Endodermal cell (in vitro differentiated cells): ENCODE measurements around the gene NR2C2AP. TPM values are rescaled to one million over a fixed set of nuclear protein-coding genes. Genes with fewer than 3 reads are reported as not detected.

Experiments
- DNase-seq: peaks from one replicate; pipeline ENCODE4 v3.0.0-alpha.2; 2017
- H3K27ac ChIP-seq: 2 replicates; pipeline ENCODE4 v1.5.1; 2013; ENCODE audit warnings: mild to moderate bottlenecking, low read depth, low read length, moderate library complexity
- H3K27me3 ChIP-seq: 2 replicates; pipeline ENCODE4 v1.6.1; 2013; ENCODE audit warnings: mild to moderate bottlenecking, low read length, moderate library complexity; ENCODE audit not compliant: insufficient read depth, control insufficient read depth, poor library complexity, severe bottlenecking
- H3K36me3 ChIP-seq: 2 replicates; pipeline ENCODE4 v1.7.0; 2013; ENCODE audit warnings: mild to moderate bottlenecking, low read length, moderate library complexity; ENCODE audit not compliant: control insufficient read depth, insufficient read depth
- H3K4me1 ChIP-seq: one replicate; pipeline ENCODE4 v1.7.0; 2013; ENCODE audit warnings: low read length; ENCODE audit not compliant: control insufficient read depth, insufficient read depth
- H3K4me3 ChIP-seq: 2 replicates; pipeline ENCODE4 v1.5.1; 2013; ENCODE audit warnings: mild to moderate bottlenecking, low read length, moderate library complexity
- H3K9ac ChIP-seq: 2 replicates; pipeline ENCODE4 v1.6.1; 2013; ENCODE audit warnings: mild to moderate bottlenecking, low read length, moderate library complexity; ENCODE audit not compliant: poor library complexity, severe bottlenecking; ENCODE audit errors: extremely low read depth
- H3K9me3 ChIP-seq: 2 replicates; pipeline ENCODE4 v1.6.1; 2013; ENCODE audit warnings: mild to moderate bottlenecking, low read length, moderate library complexity; ENCODE audit not compliant: control insufficient read depth
- H3K27ac Mint-ChIP-seq: 2 replicates; pipeline ENCODE4 v1.8.0; 2020; ENCODE audit warnings: mixed read lengths
- H3K27me3 Mint-ChIP-seq: 2 replicates; pipeline ENCODE4 v1.8.0; 2021; ENCODE audit warnings: mild to moderate bottlenecking, mixed read lengths; ENCODE audit not compliant: insufficient read depth
- H3K36me3 Mint-ChIP-seq: 2 replicates; pipeline ENCODE4 v1.8.0; 2020; ENCODE audit warnings: low read depth, mixed read lengths
- H3K4me1 Mint-ChIP-seq: 2 replicates; pipeline ENCODE4 v1.8.0; 2020; ENCODE audit warnings: mixed read lengths
- H3K4me3 Mint-ChIP-seq: 2 replicates; pipeline ENCODE4 v1.8.0; 2020; ENCODE audit warnings: mild to moderate bottlenecking, moderate library complexity, mixed read lengths
- H3K9me3 Mint-ChIP-seq: 2 replicates; pipeline ENCODE4 v1.8.0; 2020; ENCODE audit warnings: mild to moderate bottlenecking, mixed read lengths
- WGBS, 2 experiments: methylation state at CpG; one replicate each; pipeline versions ENCODE4 v1.1.5 to v1.1.7; 2013; ENCODE audit warnings: missing lambda C conversion rate in 2 of 2, mixed read lengths in 1 of 2; ENCODE audit not compliant: insufficient coverage in 1 of 2, insufficient read length in 1 of 2; 5-methylcytosine and 5-hydroxymethylcytosine counted together
- total RNA-seq, 2 donors: library from RNA; stranded (reverse); fragmentation: NEBNext Ultra II Directional in 1 of 2; extraction: Animal tissue kit (Norgen Biotek cat#: 25700) in 1 of 2; gene quantifications; 2 replicates in 1 of 2; 3 replicates in 1 of 2; pipeline ENCODE4 v1.2.1, GENCODE V29; 2021
- TF ChIP-seq, protein P1 (sequence below): fragments of 200-600 bp; sonication (generic); conservative IDR thresholded peaks from 2 replicates; pipeline ENCODE4 v1.5.0; 2021; ENCODE audit warnings: antibody characterized with exemption, mild to moderate bottlenecking

Gene NR2C2AP
- total RNA-seq, 2 donors from 2014 or later, result 14.7 to 17.2 TPM

- DNase-seq, result no peak
- Histone ChIP-seq H3K27me3 (peaks cover 30% of the 10 kb centered on the region), H3K4me1 (no peaks in the 10 kb centered on the region), H3K9ac (no peak overlapping the region), H3K4me3 (no peak overlapping the region), H3K36me3 (no peaks in the 10 kb centered on the region), H3K9me3 (no peaks in the 10 kb centered on the region), H3K27ac (no peak overlapping the region)
- Mint-ChIP-seq H3K27me3 (peaks cover 56% of the 10 kb centered on the region), H3K4me3 (no peak overlapping the region), H3K36me3 (peaks cover 5% of the 10 kb centered on the region), H3K27ac (no peak overlapping the region), H3K9me3 (no peaks in the 10 kb centered on the region), H3K4me1 (peaks cover 7% of the 10 kb centered on the region)
- 82 to 96% methylated on average over 4 to 8 of the region's 8 CpGs for WGBS, 2 experiments
- TF ChIP-seq, protein P1, sequence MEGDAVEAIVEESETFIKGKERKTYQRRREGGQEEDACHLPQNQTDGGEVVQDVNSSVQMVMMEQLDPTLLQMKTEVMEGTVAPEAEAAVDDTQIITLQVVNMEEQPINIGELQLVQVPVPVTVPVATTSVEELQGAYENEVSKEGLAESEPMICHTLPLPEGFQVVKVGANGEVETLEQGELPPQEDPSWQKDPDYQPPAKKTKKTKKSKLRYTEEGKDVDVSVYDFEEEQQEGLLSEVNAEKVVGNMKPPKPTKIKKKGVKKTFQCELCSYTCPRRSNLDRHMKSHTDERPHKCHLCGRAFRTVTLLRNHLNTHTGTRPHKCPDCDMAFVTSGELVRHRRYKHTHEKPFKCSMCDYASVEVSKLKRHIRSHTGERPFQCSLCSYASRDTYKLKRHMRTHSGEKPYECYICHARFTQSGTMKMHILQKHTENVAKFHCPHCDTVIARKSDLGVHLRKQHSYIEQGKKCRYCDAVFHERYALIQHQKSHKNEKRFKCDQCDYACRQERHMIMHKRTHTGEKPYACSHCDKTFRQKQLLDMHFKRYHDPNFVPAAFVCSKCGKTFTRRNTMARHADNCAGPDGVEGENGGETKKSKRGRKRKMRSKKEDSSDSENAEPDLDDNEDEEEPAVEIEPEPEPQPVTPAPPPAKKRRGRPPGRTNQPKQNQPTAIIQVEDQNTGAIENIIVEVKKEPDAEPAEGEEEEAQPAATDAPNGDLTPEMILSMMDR, result no peak
These were observed 31.2 kb downstream of the NR2C2AP start for GRCh38 chr19:19171821-19172532.

GRCh38 chr19:19170873-19171672 is 32.1 kb downstream of the NR2C2AP start:
- no peak overlapping the region for H3K4me3 ChIP-seq
- H3K9me3 Mint-ChIP-seq, result no peaks in the 10 kb centered on the region
- DNase-seq, result no peak
- no peaks in the 10 kb centered on the region for H3K4me1 ChIP-seq
- no peak overlapping the region for H3K27ac Mint-ChIP-seq
- H3K27me3 Mint-ChIP-seq, result peaks cover 56% of the 10 kb centered on the region
- peak overlapping the region; percentile 37 for H3K4me3 Mint-ChIP-seq
- H3K27me3 ChIP-seq, result peaks cover 30% of the 10 kb centered on the region
- WGBS, 2 experiments, result 82 to 88% methylated on average over 3 to 6 of the region's 6 CpGs
- TF ChIP-seq, protein P1, result no peak
- peaks cover 7% of the 10 kb centered on the region for H3K4me1 Mint-ChIP-seq
- H3K9ac ChIP-seq, result no peak overlapping the region
- H3K27ac ChIP-seq, result no peak overlapping the region
- no peaks in the 10 kb centered on the region for H3K36me3 ChIP-seq
- no peaks in the 10 kb centered on the region for H3K9me3 ChIP-seq
- no peaks in the 10 kb centered on the region for H3K36me3 Mint-ChIP-seq

DNA sequence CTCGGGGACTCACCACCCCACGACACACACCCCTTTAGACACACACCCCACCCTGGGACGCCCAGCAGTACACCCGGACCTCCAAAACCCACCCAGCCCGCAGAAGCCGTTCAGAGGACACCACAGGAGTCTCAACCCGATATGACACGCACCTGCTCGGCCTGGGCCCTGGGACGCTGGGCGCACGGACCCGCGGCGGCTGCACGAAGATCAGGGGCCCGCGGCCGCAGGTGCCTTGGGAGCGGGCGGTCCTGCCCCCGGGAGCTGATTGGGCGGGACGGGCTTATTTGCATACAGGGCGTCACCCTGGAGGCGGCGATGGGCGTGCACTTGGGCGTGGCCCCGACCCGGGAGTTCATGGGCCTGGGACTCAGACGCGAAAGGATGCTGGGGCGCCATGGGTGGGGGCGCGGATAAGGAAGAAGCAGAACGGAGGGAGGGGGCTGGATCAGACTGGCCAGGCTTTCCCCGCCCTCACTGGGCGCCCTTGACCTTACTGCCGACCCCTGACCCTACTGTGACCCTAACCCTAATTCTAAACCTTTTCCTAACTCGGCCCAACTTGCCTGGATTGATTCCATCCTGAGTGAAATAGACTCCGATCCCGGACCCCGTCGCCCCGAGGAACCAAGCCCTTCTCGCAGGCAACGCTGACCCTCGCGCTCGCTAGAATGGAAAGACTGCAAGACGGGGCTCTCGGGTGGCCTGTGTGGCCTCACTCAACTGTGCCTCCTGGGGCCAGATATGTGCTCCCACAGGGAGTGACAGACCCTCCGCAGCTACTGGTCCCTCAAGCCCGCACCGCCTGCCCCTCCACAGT is 33.0 kb downstream of the NR2C2AP start, which contains the start of gene MEF2B:
TSS of gene MEF2B (minus strand) at position 211 of the 820 bp plus-strand sequence. CDS start 19,528 bp downstream, outside the sequence.
- Mint-ChIP-seq H3K9me3 (no peaks in the 10 kb centered on the region), H3K4me3 (peak within 1 kb of the TSS; percentile 37), H3K4me1 (peaks cover 7% of the 10 kb centered on the region), H3K36me3 (no peaks in the 10 kb centered on the region), H3K27me3 (peaks cover 61% of the 10 kb centered on the region), H3K27ac (no peak within 1 kb of the TSS)
- Histone ChIP-seq H3K9me3 (no peaks in the 10 kb centered on the region), H3K27ac (no peak within 1 kb of the TSS), H3K27me3 (peaks cover 30% of the 10 kb centered on the region), H3K36me3 (no peaks in the 10 kb centered on the region), H3K4me3 (no peak within 1 kb of the TSS), H3K4me1 (no peaks in the 10 kb centered on the region), H3K9ac (no peak within 1 kb of the TSS)
- 23 to 54% methylated on average over 18 to 56 of the region's 56 CpGs for WGBS, 2 experiments
- DNase-seq, result peak; percentile 97
- TF ChIP-seq, protein P1, result no peak
